ENCODE results near the gene XPNPEP2.

Gene XPNPEP2

DNA sequence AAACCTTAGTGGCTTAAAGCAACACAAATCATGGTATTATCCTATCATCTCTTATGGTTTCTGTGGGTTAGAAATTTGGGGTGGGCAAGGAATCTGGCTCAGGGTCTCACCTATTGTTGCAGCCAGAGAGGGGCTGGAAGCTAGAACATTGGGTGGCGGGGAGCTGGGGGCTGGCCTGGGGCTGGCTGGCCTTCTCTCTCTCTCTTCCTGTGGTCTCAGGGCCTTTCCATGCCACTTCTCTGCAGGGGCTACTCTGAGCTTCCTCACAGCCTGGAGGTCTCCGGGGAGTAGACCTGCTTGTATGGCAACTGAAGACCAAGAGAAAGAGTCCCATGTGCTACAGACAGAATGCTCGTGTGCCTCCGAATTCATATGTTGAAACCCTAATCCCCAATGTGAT, 10.7 kb upstream of the XPNPEP2 start:
- no peak overlapping the region for H3K27ac ChIP-seq
- TF ChIP-seq, protein P1, sequence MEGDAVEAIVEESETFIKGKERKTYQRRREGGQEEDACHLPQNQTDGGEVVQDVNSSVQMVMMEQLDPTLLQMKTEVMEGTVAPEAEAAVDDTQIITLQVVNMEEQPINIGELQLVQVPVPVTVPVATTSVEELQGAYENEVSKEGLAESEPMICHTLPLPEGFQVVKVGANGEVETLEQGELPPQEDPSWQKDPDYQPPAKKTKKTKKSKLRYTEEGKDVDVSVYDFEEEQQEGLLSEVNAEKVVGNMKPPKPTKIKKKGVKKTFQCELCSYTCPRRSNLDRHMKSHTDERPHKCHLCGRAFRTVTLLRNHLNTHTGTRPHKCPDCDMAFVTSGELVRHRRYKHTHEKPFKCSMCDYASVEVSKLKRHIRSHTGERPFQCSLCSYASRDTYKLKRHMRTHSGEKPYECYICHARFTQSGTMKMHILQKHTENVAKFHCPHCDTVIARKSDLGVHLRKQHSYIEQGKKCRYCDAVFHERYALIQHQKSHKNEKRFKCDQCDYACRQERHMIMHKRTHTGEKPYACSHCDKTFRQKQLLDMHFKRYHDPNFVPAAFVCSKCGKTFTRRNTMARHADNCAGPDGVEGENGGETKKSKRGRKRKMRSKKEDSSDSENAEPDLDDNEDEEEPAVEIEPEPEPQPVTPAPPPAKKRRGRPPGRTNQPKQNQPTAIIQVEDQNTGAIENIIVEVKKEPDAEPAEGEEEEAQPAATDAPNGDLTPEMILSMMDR (IDR thresholded peaks at IDR 0.05) = no peak
- no peak for TF ChIP-seq ZFX (IDR thresholded peaks at IDR 0.05; ENCODE audit: borderline replicate concordance)

- H3K27ac ChIP-seq = no peak overlapping the region
- TF ChIP-seq, protein P1 (IDR thresholded peaks at IDR 0.05) = no peak
- no peak for TF ChIP-seq ZFX (IDR thresholded peaks at IDR 0.05; ENCODE audit: borderline replicate concordance)
These were observed 7.6 kb upstream of the XPNPEP2 start for GRCh38 chrX:129731228-129731627.

DNA sequence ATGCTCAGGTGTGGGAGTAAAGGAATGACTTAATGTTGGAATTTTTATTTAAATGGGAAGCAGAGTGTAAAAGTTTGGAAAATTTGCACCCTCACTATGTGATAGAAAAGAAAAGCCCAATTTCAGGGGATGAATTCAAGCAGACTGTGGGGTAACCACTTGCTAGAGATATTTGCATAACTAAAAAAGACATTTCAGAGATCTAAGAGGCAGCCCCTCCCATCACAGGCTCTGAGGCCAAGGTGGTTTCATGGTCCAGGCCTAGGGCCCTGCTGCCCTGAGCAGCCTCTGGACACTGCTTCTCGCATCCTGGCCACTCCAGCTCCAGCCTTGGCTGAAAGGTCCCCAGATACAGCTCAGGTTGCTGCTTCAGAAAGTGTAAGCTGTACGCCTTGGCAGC, 5.9 kb upstream of the XPNPEP2 start:
- H3K27ac ChIP-seq = no peak overlapping the region
- TF ChIP-seq, protein P1 (IDR thresholded peaks at IDR 0.05) = no peak
- TF ChIP-seq ZFX (IDR thresholded peaks at IDR 0.05; ENCODE audit: borderline replicate concordance) = no peak

DNA sequence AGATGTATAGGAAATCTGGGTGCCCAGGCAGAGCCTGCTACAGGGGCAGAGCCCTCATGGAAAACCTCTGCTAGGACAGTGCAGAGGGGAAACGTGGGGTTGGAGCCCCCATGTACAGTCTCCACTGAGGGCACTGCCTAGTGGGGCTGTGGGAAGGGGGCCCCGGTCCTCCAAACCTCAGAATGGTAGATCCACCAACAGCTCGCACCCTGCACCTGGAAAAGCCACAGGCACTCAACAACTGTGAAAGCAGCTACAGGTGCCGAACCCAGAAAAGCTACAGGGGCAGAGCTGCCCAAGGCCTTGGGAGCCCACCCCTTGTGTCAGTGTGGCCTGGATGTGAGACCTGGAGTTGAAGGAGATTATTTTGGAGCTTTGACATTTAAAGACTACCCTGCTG, 5.4 kb upstream of the XPNPEP2 start:
- TF ChIP-seq, protein P1 (IDR thresholded peaks at IDR 0.05) = no peak
- TF ChIP-seq ZFX (IDR thresholded peaks at IDR 0.05; ENCODE audit: borderline replicate concordance) = no peak
- H3K27ac ChIP-seq = no peak overlapping the region

- TF ChIP-seq, protein P1 (IDR thresholded peaks at IDR 0.05) = no peak
- TF ChIP-seq ZFX (IDR thresholded peaks at IDR 0.05; ENCODE audit: borderline replicate concordance) = no peak
- no peak overlapping the region for H3K27ac ChIP-seq
These were observed 2.3 kb upstream of the XPNPEP2 start for GRCh38 chrX:129736491-129736890.

DNA sequence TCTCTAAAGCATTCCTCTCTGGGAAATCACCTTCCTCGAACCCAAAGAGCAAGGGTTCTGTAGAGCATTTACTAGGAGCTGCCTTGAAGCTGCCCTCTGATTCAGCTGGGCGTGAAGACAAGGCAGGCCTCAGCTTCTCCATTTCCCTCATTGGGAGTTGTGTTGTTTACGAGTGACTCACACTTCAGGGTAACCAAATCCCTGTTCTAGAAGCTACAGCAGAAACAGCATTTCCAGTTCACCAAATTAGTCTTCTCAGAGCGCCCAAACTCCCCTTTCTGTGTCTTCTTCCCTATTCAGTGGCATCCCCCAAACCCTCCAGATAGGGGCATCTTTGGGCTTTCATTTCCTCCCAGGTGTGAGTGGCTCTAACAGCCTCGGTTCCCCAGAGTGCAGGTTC, 863 bp upstream of the XPNPEP2 start:
- TF ChIP-seq ZFX (IDR thresholded peaks at IDR 0.05; ENCODE audit: borderline replicate concordance) = no peak
- TF ChIP-seq, protein P1 (IDR thresholded peaks at IDR 0.05) = no peak
- H3K27ac ChIP-seq = no peak overlapping the region

- TF ChIP-seq ZFX (IDR thresholded peaks at IDR 0.05; ENCODE audit: borderline replicate concordance) = no peak
- TF ChIP-seq, protein P1 (IDR thresholded peaks at IDR 0.05) = no peak
These were observed 799 bp downstream of the XPNPEP2 start for GRCh38 chrX:129739578-129739977.

More at GRCh38 chrX:129739578-129739977, 799 bp downstream of the XPNPEP2 start:
- H3K27ac ChIP-seq = no peak overlapping the region
